HCEC 1CT (cell line): ENCODE results near the gene QPCT.
"Not testable (repeated sequence)": the region's sequence is repeated elsewhere in the genome, so short reads cannot be mapped to it uniquely, and the experiment has no call there.

Experiments
- DNase-seq: peaks from one replicate; pipeline ENCODE4 v3.0.0-alpha.2; 2017

The QPCT gene

GRCh38 chr2:37394796-37395555, 50.5 kb downstream of the QPCT start:
- no peak for DNase-seq

- no peak for DNase-seq
These were observed 52.6 kb downstream of the QPCT start for GRCh38 chr2:37396890-37397565.

- DNase-seq, result no peak
These were observed 54.6 kb downstream of the QPCT start for GRCh38 chr2:37398990-37399389.

- DNase-seq, result no peak
These were observed 55.6 kb downstream of the QPCT start for GRCh38 chr2:37400041-37400440.

- DNase-seq, result no peak
These were observed 58.2 kb downstream of the QPCT start for GRCh38 chr2:37402636-37403035.

- no peak for DNase-seq
These were observed 61.4 kb downstream of the QPCT start for GRCh38 chr2:37405781-37406180.

GRCh38 chr2:37412231-37412630, 67.8 kb downstream of the QPCT start:
- DNase-seq, result no peak

GRCh38 chr2:37413911-37414469, 69.6 kb downstream of the QPCT start:
- DNase-seq, result not testable (repeated sequence)

- peak; percentile 71 for DNase-seq
These were observed 70.1 kb downstream of the QPCT start for GRCh38 chr2:37414470-37414949.

GRCh38 chr2:37415128-37415820, 70.8 kb downstream of the QPCT start:
- DNase-seq, result peak; percentile 36

- no peak for DNase-seq
These were observed 72.9 kb downstream of the QPCT start for GRCh38 chr2:37417321-37417720.

GRCh38 chr2:37418956-37419355, 74.5 kb downstream of the QPCT start:
- DNase-seq, result no peak

- DNase-seq, result no peak
These were observed 77.3 kb downstream of the QPCT start for GRCh38 chr2:37421686-37422085.

GRCh38 chr2:37422816-37423215, 78.4 kb downstream of the QPCT start:
- no peak for DNase-seq
